ENCODE measurements around the gene RASSF1.
"Not testable (repeated sequence)": the region's sequence is repeated elsewhere in the genome, so short reads cannot be mapped to it uniquely, and the experiment has no call there.

Gene RASSF1

DNA sequence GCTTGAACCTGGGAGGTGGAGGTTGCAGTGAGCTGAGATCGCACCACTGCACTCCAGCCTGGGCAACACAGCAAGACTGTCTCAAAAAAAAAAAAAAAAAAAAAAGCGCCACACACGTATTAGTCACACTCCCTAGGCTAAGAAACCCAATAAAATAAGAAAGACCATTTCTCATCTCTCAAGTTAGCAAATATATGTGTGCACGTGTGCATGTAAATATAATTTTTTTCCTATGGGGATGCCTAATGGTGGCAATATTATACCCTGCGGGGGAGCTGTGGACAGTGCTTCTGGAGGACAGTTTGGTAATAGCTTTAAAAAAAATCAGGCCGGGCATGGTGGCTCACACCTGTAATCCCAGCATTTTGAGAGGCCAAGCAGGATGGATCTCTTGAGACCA, 56.5 kb downstream of the RASSF1 start:
- DNase-seq (ENCODE audit: low read depth), result not testable (repeated sequence)

Data from ELR (cell line).